HG02870 (cell line): ENCODE results near the gene OR2A5.
"Not testable (repeated sequence)": the region's sequence is repeated elsewhere in the genome, so short reads cannot be mapped to it uniquely, and the experiment has no call there.

Source experiments
- ATAC-seq: cut with Tn5 transposase; IDR thresholded peaks from one replicate; pipeline ENCODE4 v1.9.1; 2021; ENCODE audit warnings: mild to moderate bottlenecking, moderate library complexity; ENCODE audit not compliant: unreplicated experiment

Gene OR2A5

GRCh38 chr7:144032985-144033709 is 15.6 kb upstream of the OR2A5 start:
- ATAC-seq: no peak

GRCh38 chr7:144035385-144035784 is 13.4 kb upstream of the OR2A5 start:
- ATAC-seq: no peak

GRCh38 chr7:144036302-144036885 is 12.4 kb upstream of the OR2A5 start:
- no peak for ATAC-seq

GRCh38 chr7:144037414-144038035 is 11.2 kb upstream of the OR2A5 start:
- no peak for ATAC-seq

- no peak for ATAC-seq
These were observed 9.9 kb upstream of the OR2A5 start for GRCh38 chr7:144038887-144039286.

GRCh38 chr7:144049491-144049890 is 743 bp downstream of the OR2A5 start:
- ATAC-seq: no peak

GRCh38 chr7:144050093-144050492 is 1.3 kb downstream of the OR2A5 start:
- no peak for ATAC-seq

GRCh38 chr7:144050884-144051283 is 2.1 kb downstream of the OR2A5 start:
- not testable (repeated sequence) for ATAC-seq

- no peak for ATAC-seq
These were observed 9.2 kb downstream of the OR2A5 start for GRCh38 chr7:144057954-144058353.

- no peak for ATAC-seq
These were observed 15.0 kb downstream of the OR2A5 start for GRCh38 chr7:144063710-144064109.

- ATAC-seq: no peak
These were observed 20.8 kb downstream of the OR2A5 start, which contains the start of gene OR2A25 for GRCh38 chr7:144069511-144069910. Gene OR2A25, plus strand, starts transcription at chr7:144069811. Its CDS starts 4,409 bp downstream, at chr7:144074220.

GRCh38 chr7:144069953-144070352 is 21.2 kb downstream of the OR2A5 start:
- no peak for ATAC-seq

GRCh38 chr7:144074374-144074773 is 25.6 kb downstream of the OR2A5 start:
- no peak for ATAC-seq

- no peak for ATAC-seq
These were observed 37.2 kb downstream of the OR2A5 start, which contains the start of gene OR2A12 for GRCh38 chr7:144085978-144086377. Gene OR2A12, plus strand, starts transcription at chr7:144086278. Its CDS starts 8,830 bp downstream, at chr7:144095108.

- ATAC-seq: no peak
These were observed 38.0 kb downstream of the OR2A5 start for GRCh38 chr7:144086730-144087129.

GRCh38 chr7:144087230-144087629 is 38.5 kb downstream of the OR2A5 start:
- ATAC-seq: no peak

- no peak for ATAC-seq
These were observed 41.9 kb downstream of the OR2A5 start for GRCh38 chr7:144090667-144091066.

- no peak for ATAC-seq
These were observed 50.0 kb downstream of the OR2A5 start for GRCh38 chr7:144098776-144099175.

- ATAC-seq: no peak
These were observed 51.9 kb downstream of the OR2A5 start for GRCh38 chr7:144100607-144101006.

- ATAC-seq: no peak
These were observed 53.3 kb downstream of the OR2A5 start for GRCh38 chr7:144102041-144102440.

- no peak for ATAC-seq
These were observed 56.5 kb downstream of the OR2A5 start for GRCh38 chr7:144105211-144105610.
